T-helper 1 cell (primary cell): ENCODE measurements around the gene POLH.
"Not testable (repeated sequence)": the region's sequence is repeated elsewhere in the genome, so short reads cannot be mapped to it uniquely, and the experiment has no call there.

ENCODE experiments used
- DNase-seq, 5 donors: peaks; one replicate each; pipeline ENCODE4 v3.0.0-alpha.2; 2012 to 2020
- total RNA-seq, 4 donors: gene quantifications; one replicate each; lab custom pipeline; 2026; lab: John Stamatoyannopoulos, UW

The POLH gene
- total RNA-seq = 12.7 to 38.5 (median 32.3) reads per million in 4 donors

DNA sequence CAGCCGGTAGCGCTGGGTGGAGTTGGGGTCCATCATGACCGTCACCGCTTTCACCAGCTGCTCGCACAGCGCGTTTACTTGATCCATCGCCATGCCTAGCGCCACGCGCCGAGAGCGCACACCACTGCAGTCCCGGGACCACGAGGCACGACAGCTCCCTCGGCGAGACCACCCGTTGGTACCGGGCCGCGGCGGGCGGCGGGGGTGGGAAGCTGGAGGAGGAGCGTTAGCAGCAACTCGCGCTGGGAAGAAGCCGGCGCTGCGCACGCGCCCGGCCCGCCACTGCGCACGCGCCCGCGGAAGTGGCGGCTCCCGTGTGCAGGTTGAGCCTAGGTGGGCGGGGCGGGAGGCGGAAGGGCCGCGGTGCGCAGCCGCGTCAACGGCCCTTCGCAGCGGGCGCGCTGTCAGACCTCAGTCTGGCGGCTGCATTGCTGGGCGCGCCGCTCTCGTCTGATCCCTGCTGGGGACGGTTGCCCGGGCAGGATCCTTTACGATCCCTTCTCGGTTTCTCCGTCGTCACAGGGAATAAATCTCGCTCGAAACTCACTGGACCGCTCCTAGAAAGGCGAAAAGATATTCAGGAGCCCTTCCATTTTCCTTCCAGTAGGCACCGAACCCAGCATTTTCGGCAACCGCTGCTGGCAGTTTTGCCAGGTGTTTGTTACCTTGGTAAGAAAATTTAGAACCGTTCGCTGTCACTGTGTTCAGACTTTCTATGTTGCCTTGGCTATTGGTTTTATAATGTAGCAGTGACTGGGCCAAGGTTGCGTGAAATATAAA lies at the start of gene POLH, which contains the start of gene XPO5:
Gene POLH, plus strand, starts transcription at position 414 of the 780 bp plus-strand sequence. CDS start 6,135 bp downstream, outside the sequence.
Gene XPO5, minus strand, starts transcription at position 267 of the 780 bp plus-strand sequence. Its CDS starts 174 bp downstream, at position 93.
- DNase-seq = peak; percentile 86 to 95 (median 88)

DNA sequence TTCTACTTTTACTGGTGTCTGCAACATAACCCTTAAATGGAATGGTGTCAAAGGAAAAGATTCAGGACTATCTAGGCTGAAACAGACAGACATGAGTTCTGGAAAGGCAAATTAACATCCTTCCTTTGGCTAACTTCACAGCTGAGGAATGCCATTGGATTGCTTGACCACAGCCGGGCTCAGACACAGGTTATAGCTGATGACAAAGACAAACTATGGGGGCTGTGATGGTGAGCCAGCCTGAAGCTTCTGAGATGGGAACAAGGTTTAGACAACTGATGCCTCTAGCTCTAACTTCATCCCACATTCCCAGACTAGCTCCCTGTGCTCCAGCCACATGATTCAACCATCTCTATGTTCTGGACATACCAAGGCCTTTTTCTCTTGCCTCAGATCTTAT lies 43.8 kb upstream of the POLH start:
- DNase-seq = no peak

DNA sequence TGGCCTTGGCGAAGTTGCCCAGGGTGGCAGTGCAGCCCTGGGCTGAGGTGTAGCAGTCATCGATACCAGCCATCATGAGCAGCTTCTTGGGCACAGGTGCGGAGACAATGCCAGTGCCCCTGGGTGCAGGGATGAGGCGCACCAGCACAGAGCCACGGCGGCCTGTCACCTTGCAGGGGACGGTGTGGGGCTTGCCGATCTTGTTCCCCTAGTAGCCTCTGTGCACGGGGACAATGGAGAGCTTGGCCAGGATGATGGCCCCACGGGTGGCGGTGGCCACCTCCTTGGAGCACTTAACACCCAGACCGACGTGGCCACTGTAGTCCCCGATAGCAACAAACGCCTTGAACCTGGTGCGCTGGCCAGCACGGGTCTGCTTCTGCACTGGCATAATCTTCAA lies 37.0 kb upstream of the POLH start:
- not testable (repeated sequence) for DNase-seq

DNA sequence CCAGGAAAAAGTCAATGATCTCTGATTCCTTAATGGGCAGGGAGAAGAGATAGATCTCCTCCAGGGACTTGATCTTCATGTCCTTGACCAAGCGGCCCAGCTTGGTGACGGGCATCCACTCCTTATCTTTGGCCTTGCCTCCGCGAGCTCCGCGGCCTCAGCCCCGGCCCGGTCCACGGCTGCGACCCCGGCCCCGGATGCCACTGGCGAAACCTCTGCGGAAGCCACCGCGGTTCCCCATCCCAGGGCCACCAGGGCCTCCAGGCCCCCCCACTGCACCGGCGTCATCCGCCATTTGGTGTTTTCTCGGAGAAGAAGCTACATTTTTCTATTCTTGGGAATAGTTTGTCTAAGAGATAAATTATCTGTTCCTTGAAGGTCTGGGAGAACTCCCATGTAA lies 36.6 kb upstream of the POLH start:
- DNase-seq = not testable (repeated sequence)

DNA sequence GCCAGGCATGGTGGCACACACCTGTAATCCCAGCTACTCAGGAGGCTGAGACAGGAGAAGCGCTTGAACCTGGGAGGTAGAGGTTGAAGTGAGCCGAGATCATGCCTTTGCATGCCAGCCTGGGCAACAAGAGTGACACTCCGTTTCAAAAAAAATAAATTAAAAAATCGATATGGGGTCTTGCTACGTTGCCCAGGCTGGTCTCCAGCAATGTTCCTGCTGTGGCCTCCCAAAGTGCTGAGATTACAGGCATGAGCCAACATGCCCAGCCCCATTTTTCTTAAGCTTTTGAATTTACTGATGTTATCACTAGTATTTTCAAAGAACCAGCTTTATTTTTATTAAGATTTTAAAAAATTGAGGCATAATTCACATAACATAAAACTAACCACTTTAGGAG lies 35.5 kb upstream of the POLH start:
- no peak for DNase-seq

DNA sequence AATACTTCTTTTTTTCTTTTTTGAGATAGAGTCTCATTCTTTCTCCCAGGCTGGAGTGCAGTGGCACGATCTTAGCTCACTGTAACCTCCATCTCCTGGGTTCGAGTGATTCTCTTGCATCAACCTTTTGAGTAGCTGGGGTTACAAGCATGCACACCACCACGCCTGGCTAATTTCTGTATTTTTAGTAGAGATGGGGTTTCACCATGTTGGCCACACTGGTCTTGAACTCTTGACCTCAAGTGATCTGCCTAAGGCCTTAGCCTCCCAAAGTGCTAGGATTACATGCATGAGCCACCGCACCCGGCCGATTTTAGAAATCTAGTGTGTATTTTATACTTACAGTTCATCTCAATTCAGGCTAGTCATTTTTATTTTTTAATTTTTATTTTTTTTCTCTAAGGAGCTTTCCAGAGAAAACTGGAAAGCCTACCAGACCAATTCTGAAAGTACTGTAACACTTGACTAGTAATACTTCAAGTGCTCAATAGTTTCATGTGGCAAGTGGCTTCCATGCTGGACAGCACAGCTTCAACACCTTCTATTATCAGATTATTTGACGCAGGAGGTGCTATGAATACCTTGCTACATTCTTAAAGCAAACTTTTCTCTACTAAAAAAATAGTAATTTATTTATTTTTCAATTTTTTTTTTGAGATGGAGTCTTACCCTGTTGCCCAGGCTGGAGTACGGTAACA lies 34.1 kb upstream of the POLH start:
- no peak for DNase-seq

DNA sequence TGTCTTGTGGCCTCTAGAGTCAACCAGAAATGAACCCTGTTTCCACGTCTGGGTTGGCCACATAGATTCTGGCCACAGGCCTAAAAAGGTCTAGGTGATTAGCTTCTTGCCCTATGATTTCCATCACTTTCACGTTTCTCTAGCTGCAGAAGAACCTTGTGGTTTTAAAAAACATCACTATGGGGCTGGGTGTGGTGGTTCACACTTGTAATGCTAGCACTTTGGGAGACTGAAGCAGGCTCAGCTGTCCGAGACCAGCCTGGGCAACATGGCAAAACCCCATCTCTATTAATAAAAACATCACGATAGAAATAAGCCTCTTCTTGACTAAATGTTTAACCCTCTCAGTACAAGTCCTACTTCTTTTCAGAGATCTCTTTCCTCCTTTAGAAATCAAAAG lies 31.5 kb upstream of the POLH start:
- no peak for DNase-seq

DNA sequence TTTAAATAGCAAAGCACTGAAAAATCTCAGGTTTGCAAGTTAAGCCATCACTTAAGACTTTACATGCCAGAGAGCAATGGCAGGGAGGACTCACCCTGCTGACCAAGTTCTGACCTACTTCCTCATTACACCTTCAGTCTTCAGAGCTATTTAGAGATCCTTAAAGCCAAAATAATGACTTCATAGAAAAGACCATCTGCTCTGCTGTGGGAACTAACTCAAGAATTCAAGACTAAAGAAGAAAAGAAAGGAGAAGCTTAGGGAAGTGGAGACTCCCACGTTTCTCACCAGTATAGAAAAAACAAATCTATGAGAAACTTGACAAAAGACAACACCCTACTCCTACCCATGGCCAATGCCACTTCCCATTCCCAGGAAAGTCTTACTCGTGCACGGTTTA lies 28.8 kb upstream of the POLH start:
- DNase-seq = no peak

DNA sequence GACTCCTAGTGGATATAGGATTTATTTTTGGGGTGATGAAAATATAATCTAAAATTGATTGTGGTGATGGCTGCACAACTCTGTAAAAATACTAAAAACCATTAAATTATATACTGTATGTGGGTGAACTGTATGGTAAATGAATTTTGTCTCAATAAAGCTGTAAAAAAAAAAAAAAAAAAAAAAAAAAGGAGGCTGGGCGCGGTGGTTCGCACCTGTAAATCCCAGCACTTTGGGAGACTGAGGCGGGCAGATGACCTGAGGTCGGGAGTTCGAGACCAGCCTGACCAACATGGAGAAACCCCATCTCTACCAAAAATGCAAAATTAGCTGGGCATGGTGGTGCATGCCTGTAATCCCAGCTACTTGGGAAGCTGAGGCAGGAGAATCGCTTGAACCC lies 18.4 kb upstream of the POLH start:
- DNase-seq = not testable (repeated sequence)

DNA sequence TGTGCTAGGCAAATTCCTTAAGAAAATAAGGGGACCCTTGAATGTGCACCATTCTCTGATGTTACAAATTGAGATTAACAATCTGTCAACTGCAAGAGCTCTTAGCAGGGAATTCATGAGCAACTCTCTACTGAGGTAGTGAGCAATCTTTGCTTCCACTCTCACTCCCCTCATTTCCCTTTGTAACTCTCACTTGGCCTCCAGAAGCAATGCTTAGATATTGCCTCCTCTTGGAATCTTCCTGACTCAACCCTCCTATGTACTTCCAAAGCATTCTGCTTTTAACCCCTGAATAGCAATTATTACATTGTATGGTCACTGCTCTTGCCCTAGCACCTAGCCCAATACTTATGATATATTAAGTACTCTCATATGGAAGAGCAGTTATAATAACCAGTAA lies 16.7 kb upstream of the POLH start:
- no peak for DNase-seq

DNA sequence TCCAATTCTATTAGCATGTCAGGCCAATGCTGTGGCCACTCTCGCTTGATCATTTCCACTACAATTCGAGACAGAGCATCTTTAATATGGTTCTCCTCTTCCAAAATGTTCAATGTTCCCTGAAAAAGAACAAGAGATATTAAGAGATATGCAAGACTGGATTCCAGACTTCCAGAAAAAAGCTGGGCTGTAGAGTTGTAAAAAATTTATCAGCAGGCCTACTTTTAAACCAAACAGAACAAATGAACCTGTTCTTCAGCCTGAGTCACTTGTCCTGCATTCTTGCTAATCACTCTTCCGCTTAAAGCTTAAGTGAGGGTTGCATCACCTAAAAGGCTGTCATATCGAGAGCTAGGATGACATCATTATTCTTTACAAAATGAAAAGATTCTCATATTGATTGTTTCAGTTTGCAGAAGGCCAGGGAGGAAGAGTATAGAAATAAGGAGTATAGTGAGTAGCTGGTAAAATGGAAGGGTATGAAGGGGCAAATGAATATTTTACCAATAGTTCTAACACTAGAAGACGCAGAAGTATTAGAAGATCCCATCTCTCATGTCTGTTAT lies 5.0 kb upstream of the POLH start:
- peak in 1 of 5 donors; percentile 90 for DNase-seq

DNA sequence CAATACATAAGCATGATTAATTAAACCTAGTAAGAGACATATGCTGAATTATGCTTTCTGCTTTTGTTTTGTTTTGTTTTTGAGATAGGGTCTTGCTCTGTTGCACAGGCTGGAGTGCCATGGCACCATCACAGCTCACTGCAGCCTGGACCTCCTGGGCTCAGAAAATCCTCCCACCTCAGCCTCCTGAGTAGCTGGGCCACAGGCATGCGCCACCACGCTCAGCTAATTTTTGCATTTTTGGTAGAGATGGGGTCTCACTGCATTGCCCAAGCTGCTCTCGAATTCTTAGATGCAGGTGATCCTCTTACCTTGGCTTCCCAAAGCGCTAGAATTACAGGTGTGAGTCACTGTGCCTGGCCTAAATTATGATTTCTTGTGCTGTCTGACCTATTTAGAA lies 4.0 kb upstream of the POLH start:
- DNase-seq = no peak

DNA sequence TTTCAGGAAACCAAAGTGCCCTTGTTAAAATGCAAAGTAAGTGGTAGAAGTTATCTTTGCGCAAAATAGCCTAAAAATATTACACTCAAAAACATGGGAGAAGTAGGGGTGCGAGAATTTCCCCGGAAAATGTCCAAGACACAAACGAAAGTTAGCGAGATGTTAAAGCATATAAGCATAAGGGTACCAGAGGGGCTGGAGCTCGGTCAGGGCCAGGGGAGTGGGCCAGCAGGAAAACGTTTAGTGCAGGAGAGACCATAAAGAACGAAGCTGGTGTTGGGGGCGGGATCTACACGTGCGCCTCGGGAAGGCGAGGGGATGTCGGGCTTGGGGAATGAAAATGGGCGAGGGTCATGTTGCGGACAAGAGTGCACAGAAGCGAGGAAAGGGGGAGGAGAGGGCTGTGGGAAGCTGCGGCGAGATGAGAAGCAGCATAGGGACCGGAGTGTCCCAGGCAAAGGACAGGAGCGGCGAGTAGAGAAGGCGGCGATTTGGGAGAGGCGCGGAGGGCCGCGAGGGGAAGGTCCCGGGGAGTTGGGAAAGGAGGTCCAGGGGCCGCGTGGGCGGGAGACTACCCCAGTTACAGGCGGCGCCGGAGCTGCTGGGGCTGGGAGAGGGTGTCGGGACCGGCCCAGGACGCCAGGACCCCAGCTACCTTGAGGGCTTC lies 747 bp upstream of the POLH start:
- DNase-seq = no peak

DNA sequence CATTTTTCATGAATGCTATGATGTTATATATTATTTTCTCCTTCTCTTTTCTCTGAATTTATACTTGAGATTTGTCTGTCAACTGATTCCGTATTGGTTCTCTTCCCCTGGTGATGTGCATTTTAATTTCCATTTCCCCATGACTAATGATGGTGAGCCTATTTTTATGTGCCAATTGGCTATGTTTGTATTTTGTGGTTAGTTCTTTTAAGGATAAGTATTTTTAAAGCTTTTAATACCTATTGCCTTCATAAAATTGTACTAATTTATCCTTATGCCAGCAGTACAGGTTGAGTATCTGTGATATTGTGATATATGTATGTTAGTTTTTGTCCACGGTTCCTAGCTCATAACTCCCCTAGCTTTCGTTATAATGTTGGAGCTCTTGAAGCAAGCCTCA lies 2.8 kb downstream of the POLH start:
- no peak for DNase-seq

DNA sequence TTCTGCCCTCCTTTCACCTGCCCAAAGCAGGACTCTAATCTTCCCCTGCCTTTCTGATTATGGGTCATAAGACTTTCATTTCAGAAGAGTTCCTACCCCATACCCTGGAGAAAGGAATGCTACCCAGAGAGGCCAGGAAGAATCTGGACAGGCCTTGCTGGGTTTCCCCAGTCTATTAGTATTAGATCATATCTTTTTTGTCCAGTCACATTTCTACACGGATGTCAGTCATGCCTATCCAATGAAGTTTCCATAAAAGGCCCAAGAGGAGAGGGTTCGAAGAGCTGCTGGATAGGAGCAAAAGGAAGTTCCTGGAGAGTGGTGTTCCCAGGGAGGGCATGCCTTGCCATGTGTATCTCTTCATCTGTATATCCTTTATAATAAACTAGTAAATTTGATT lies 3.2 kb downstream of the POLH start:
- no peak for DNase-seq

DNA sequence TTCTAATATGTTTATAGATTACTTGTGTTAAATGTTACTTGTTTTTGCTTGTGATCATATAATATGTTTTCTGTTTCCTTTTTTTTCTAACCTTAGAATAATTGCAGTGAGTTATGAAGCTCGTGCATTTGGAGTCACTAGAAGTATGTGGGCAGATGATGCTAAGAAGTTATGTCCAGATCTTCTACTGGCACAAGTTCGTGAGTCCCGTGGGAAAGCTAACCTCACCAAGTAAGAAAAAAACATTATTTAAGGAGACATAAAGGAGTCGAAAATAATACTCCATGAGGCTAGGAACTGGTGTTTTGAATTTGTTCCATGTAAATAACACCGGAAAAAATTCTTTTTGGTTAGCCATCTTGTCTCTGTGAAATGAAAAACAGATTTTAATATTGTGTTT lies 6.9 kb downstream of the POLH start:
- no peak for DNase-seq

DNA sequence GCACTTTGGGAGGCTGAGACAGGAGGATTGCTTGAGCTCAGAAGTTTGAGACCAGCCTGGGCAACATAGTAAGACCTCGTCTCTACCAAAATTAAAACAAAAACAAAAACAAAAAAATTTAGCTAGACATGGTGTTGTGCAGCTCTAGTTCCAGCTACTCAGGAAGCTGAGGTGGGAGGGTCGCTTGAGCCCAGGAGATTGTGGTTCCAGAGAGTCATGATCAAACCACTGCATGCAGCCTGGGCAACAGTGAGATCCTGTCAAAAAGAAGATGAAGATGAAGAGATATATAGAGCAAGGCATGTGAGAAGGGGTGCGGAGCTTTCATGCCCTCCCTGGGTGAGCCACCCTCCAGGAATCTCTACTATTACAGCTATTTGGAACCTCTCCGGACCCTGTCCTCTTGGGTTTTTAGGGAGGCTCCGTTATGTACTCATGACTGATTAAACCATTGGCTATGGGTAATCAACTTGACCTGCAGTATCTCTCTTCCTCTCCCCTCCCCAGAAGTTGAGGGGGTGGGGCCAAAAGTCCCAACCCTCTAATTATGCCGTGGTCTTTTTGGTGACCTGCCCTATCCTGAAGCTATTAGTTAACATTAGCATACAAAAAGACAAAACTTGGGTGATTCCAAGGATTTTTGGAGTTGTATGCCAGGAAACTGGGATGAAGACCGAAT lies 9.0 kb downstream of the POLH start:
- DNase-seq = peak in 1 of 5 donors; percentile 75

DNA sequence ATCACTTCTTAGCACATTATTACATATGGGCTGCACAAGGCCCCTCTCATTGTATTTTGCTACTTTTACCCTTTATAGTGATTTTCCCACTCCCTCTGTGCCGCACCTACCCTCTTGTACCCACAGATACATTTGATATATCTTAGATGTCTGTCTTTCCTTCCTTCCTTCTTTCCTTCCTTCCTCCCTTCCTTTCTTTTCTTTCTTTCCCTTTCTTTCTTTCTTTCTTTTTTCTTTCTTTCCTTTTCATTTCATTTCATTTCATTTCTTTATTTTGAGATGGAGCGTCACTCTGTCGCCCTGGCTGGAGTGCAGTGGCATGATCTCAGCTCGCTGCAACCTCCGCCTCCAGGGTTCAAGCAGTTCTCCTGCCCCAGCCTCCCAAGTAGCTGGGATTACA lies 12.2 kb downstream of the POLH start:
- DNase-seq = no peak

DNA sequence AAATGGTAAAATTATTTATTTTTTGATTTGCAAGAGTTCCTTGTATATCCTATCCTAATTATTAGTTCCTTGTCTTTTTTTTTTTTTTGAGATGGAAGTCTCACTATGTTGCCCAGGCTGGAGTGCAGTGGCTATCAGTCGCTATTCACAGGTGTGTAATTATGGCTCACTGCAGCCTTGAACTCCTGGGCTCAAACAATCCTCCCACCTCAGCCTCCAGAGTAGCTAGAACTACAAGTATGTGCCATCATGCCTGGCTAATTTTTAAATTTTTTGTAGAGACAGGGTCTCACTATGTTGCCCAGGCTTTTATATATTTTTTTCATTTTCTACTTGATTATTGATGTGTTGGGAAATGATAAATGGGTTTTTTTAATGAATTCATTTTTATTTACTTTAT lies 13.6 kb downstream of the POLH start:
- DNase-seq = not testable (repeated sequence)

DNA sequence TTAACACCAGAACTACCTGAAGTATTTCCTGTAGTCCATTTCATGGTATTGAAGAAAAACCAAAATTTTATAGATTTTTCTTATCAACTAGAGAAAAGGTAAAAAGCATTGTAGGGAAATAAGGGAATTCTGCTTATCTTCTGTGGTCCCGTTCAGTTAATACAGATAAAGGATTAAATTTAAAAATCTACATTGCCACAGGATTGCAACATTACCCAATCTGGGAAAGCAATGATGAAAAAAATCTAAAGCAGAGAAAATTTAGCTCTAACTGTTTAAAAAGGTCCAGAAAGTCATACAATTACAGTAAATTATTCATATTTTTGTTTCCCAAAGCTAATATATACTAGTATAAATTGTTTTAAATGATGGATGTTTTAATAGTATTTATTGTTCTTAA lies 18.0 kb downstream of the POLH start:
- no peak for DNase-seq

DNA sequence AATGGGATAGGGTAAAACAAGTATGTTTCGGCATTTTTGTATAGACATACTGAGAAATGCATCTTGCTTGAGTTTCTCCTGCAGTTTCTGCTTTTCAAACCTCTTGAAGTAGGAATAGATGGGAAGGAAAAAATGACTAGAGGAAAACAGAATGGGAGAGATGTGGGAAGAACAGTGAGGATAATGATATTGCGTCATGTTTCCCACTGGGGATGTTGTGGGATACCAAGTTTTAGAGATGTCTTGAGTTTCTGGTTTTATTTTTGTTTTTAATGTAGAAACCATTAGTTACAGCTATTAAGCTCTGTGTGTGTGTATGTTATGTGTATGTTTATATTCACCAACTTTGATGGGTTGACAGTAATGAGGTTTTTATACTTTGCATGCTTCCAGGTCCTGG lies 24.6 kb downstream of the POLH start:
- DNase-seq = no peak

DNA sequence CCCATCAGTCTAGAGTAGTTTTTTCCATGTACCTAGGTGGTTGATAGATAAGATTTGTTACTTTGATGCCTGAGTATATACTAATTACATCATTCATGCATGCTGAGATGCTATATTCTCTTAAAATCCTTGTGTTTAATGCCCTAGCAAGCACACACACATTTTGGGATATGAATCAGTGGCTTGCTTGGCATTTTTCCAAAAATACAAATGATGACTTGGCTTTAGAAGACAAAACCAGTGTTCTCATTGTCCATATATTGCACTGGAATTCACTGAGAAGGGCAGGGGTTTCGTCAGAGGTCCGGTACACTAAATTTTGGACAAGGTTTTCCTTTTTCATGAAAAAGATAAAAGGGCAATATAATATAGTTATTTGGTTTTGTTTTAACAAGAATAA lies 28.2 kb downstream of the POLH start:
- no peak for DNase-seq

DNA sequence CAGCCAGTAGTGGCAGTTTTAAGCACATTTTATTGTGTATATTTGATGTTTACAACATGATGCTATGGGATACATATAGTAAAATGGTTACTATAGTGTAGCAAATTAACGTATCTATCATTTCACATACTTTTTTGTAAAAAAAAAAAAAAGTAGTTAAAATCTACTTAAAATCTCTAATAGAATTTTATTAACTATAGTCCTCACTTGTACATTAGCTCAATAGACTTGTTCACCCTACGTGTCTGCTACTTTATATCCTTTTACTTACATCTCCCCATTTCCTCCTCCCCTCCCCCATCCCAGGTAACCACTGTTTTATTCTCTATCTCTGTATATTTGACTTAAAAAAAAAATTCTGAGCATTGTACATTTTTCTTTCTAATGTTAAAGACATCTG lies 30.0 kb downstream of the POLH start:
- no peak for DNase-seq
